Trophoblast cell (in vitro differentiated cells and primary cell): ENCODE results near the gene SERPINB6.

Experiments used
- DNase-seq, 2 donors: peaks; one replicate each; pipeline ENCODE4 v3.0.0-alpha.2; 2016
- H2AFZ ChIP-seq: 2 replicates; pipeline ENCODE4 v1.6.1; 2013; ENCODE audit warnings: low read length, moderate library complexity, mild to moderate bottlenecking; ENCODE audit not compliant: insufficient read depth, poor library complexity
- H2AK5ac ChIP-seq: 2 replicates; pipeline ENCODE4 v1.6.1; 2013; ENCODE audit warnings: mild to moderate bottlenecking, low read length
- H2BK120ac ChIP-seq: 2 replicates; pipeline ENCODE4 v1.6.1; 2013; ENCODE audit warnings: low read length, mild to moderate bottlenecking, moderate library complexity; ENCODE audit not compliant: insufficient read depth, poor library complexity
- H2BK12ac ChIP-seq: 2 replicates; pipeline ENCODE4 v1.6.1; 2013; ENCODE audit warnings: mild to moderate bottlenecking, low read length, moderate library complexity
- H2BK5ac ChIP-seq: 2 replicates; pipeline ENCODE4 v1.6.1; 2013; ENCODE audit warnings: low read length, low read depth, moderate library complexity, mild to moderate bottlenecking; ENCODE audit not compliant: poor library complexity
- H3K14ac ChIP-seq: 2 replicates; pipeline ENCODE4 v1.6.1; 2013; ENCODE audit warnings: mild to moderate bottlenecking, low read length
- H3K18ac ChIP-seq: 2 replicates; pipeline ENCODE4 v1.6.1; 2013; ENCODE audit warnings: mild to moderate bottlenecking, low read length
- H3K23ac ChIP-seq: 2 replicates; pipeline ENCODE4 v1.6.1; 2013; ENCODE audit warnings: low read length
- H3K27ac ChIP-seq: 2 replicates; pipeline ENCODE4 v1.5.1; 2013; ENCODE audit warnings: low read depth, mild to moderate bottlenecking, inconsistent platforms, low read length, moderate library complexity
- H3K27me3 ChIP-seq: 2 replicates; pipeline ENCODE4 v1.6.1; 2013; ENCODE audit warnings: inconsistent platforms, mild to moderate bottlenecking, low read length, moderate library complexity; ENCODE audit not compliant: insufficient read depth
- H3K36me3 ChIP-seq, 2 experiments: 1 replicate in 1 of 2; 2 replicates in 1 of 2; pipeline ENCODE4 v1.6.1; 2013; ENCODE audit warnings: low read length in 2 of 2, mild to moderate bottlenecking in 2 of 2, moderate library complexity in 1 of 2; ENCODE audit not compliant: insufficient read depth in 2 of 2, control insufficient read depth in 1 of 2
- H3K4ac ChIP-seq: 2 replicates; pipeline ENCODE4 v1.6.1; 2013; ENCODE audit warnings: low read depth, mild to moderate bottlenecking, low read length, moderate library complexity
- H3K4me1 ChIP-seq, 2 experiments: 1 replicate in 1 of 2; 2 replicates in 1 of 2; pipeline ENCODE4 v1.6.1; 2013; ENCODE audit warnings: low read length in 2 of 2, mild to moderate bottlenecking in 2 of 2, moderate library complexity in 1 of 2; ENCODE audit not compliant: insufficient read depth in 2 of 2, control insufficient read depth in 1 of 2
- H3K4me2 ChIP-seq: 2 replicates; pipeline ENCODE4 v1.6.1; 2013; ENCODE audit warnings: inconsistent platforms, mild to moderate bottlenecking, low read length, moderate library complexity
- H3K4me3 ChIP-seq: 2 replicates; pipeline ENCODE4 v1.5.1; 2013; ENCODE audit warnings: mild to moderate bottlenecking, low read depth, low read length, inconsistent platforms
- H3K79me1 ChIP-seq: one replicate; pipeline ENCODE4 v1.6.1; 2013; ENCODE audit warnings: low read length
- H3K79me2 ChIP-seq: 2 replicates; pipeline ENCODE4 v1.6.1; 2013; ENCODE audit warnings: low read length, mild to moderate bottlenecking; ENCODE audit not compliant: control insufficient read depth, insufficient read depth, poor library complexity
- H3K9ac ChIP-seq: 2 replicates; pipeline ENCODE4 v1.6.1; 2013; ENCODE audit warnings: mild to moderate bottlenecking, low read length
- H3K9me3 ChIP-seq: 2 replicates; pipeline ENCODE4 v1.6.1; 2013; ENCODE audit warnings: low read depth, mild to moderate bottlenecking, control low read depth, inconsistent platforms, low read length; ENCODE audit not compliant: insufficient read depth
- H4K12ac ChIP-seq: 2 replicates; pipeline ENCODE4 v1.6.1; 2013; ENCODE audit warnings: low read depth, mild to moderate bottlenecking, low read length, moderate library complexity
- H4K8ac ChIP-seq: 2 replicates; pipeline ENCODE4 v1.6.1; 2013; ENCODE audit warnings: low read depth, mild to moderate bottlenecking, low read length, moderate library complexity
- H4K91ac ChIP-seq: one replicate; pipeline ENCODE4 v1.6.1; 2013; ENCODE audit warnings: low read depth, mild to moderate bottlenecking, low read length, moderate library complexity
- WGBS: extraction: QIAGEN DNeasy Blood & Tissue Kit; methylation state at CpG from one replicate; pipeline ENCODE4 v1.1.7; 2013; ENCODE audit warnings: missing lambda C conversion rate; ENCODE audit not compliant: insufficient read length, insufficient coverage; ENCODE audit errors: extremely low coverage; 5-methylcytosine and 5-hydroxymethylcytosine counted together

Gene SERPINB6

DNA sequence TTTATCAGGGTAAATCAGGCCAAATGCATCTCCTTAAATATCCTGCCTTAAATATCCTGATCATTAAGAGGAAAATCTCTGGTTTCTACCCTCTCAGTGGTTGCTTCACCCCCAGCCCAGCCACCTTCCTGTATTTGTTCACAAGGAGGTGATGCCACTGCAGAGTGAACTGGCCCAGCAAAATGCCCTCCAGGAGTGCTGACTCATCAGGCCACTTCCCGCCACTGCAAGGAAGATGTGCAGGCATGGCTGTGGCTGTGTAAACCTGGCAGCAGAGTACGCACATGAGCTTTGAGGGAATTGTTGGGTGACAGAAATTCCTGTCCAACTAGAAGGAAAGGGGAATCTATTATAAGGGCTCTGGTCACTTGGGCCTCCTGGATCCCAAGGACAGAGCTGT, 42.1 kb upstream of the SERPINB6 start:
- Histone ChIP-seq H2BK120ac (no peak overlapping the region), H3K14ac (no peak overlapping the region), H3K9ac (no peak overlapping the region), H3K79me2 (no peaks in the 10 kb centered on the region), H3K4ac (no peak overlapping the region), H2AFZ (no peak overlapping the region), H3K9me3 (peaks cover 6% of the 10 kb centered on the region), H3K23ac (no peak overlapping the region), H2BK12ac (no peak overlapping the region), H3K4me1 (peaks cover 6 to 10% of the 10 kb centered on the region in 2 experiments), H4K8ac (no peak overlapping the region), H3K36me3 (peaks cover 7 to 15% of the 10 kb centered on the region in 2 experiments), H4K91ac (no peak overlapping the region), H3K27ac (no peak overlapping the region), H3K79me1 (no peaks in the 10 kb centered on the region), H3K18ac (no peak overlapping the region), H2AK5ac (no peak overlapping the region), H2BK5ac (no peak overlapping the region), H3K27me3 (no peaks in the 10 kb centered on the region), H3K4me3 (no peak overlapping the region), H3K4me2 (no peak overlapping the region), H4K12ac (no peak overlapping the region)
- no CpG with 5 or more reads among the region's 2 CpGs for WGBS
- DNase-seq, result peak in 1 of 2 donors; percentile 57

DNA sequence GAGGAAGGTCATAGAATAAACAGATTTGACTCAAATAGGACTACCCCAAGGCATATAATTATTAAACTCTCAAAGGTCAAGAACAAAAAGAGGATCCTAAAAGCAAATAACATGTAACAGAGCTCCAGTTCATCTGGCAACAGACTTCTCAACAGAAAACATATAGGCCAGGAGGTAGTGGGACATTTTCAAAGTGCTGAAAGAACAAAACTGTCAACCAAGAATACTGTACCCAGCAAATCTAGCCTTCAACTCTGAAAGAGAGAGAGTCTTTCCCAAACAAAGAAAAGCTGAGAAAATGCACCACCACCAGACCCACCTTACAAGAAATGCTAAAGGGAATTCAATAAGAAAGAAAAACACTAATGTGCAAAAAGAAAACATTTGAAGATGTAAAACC, 40.2 kb upstream of the SERPINB6 start:
- no peaks in the 10 kb centered on the region for H3K79me2 ChIP-seq
- H2AK5ac ChIP-seq, result no peak overlapping the region
- no peaks in the 10 kb centered on the region for H3K79me1 ChIP-seq
- H2AFZ ChIP-seq, result no peak overlapping the region
- peaks cover 6 to 10% of the 10 kb centered on the region in 2 experiments for H3K4me1 ChIP-seq
- H3K9ac ChIP-seq, result no peak overlapping the region
- no peak overlapping the region for H3K4me3 ChIP-seq
- no peak overlapping the region for H2BK12ac ChIP-seq
- no peak overlapping the region for H2BK120ac ChIP-seq
- H3K36me3 ChIP-seq, result peaks cover 5 to 15% of the 10 kb centered on the region in 2 experiments
- no peak overlapping the region for H4K12ac ChIP-seq
- H3K14ac ChIP-seq, result no peak overlapping the region
- H3K4me2 ChIP-seq, result no peak overlapping the region
- DNase-seq, result no peak
- H3K23ac ChIP-seq, result no peak overlapping the region
- no peak overlapping the region for H2BK5ac ChIP-seq
- H3K27me3 ChIP-seq, result no peaks in the 10 kb centered on the region
- H3K4ac ChIP-seq, result no peak overlapping the region
- no peak overlapping the region for H3K18ac ChIP-seq
- no peak overlapping the region for H3K27ac ChIP-seq
- peaks cover 4% of the 10 kb centered on the region for H3K9me3 ChIP-seq
- no peak overlapping the region for H4K91ac ChIP-seq
- no peak overlapping the region for H4K8ac ChIP-seq

DNA sequence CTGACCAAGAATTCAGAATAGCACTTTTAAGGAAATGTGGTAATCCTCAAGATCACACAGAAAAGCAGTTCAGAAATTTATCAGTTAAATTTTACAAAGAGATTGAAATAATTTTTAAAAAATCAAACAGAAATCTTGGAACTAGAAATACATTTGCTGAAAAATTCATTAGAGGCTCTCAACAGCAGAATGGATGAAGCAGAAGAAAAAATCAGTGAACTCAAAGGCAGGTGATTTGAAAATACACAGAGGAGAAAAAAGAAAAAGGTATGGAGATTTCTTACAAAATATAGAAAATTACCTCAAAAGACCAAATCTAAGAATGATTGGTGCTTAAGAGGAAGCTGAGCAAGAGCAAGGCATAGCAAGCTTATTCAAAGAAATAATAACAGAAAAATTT, 39.8 kb upstream of the SERPINB6 start:
- H2AK5ac ChIP-seq, result no peak overlapping the region
- H2BK120ac ChIP-seq, result no peak overlapping the region
- H4K91ac ChIP-seq, result no peak overlapping the region
- no peak overlapping the region for H3K9ac ChIP-seq
- no peak overlapping the region for H3K4ac ChIP-seq
- no peak overlapping the region for H3K18ac ChIP-seq
- no peak overlapping the region for H3K27ac ChIP-seq
- H2BK5ac ChIP-seq, result no peak overlapping the region
- H3K79me1 ChIP-seq, result no peaks in the 10 kb centered on the region
- peaks cover 5 to 15% of the 10 kb centered on the region in 2 experiments for H3K36me3 ChIP-seq
- no peak overlapping the region for H4K12ac ChIP-seq
- peaks cover 4% of the 10 kb centered on the region for H3K9me3 ChIP-seq
- no peak overlapping the region for H3K23ac ChIP-seq
- H3K4me2 ChIP-seq, result no peak overlapping the region
- H3K4me1 ChIP-seq, result peaks cover 6 to 10% of the 10 kb centered on the region in 2 experiments
- no peak overlapping the region for H2AFZ ChIP-seq
- no peaks in the 10 kb centered on the region for H3K79me2 ChIP-seq
- H4K8ac ChIP-seq, result no peak overlapping the region
- H3K14ac ChIP-seq, result no peak overlapping the region
- H3K4me3 ChIP-seq, result no peak overlapping the region
- DNase-seq, result no peak
- no peak overlapping the region for H2BK12ac ChIP-seq
- H3K27me3 ChIP-seq, result no peaks in the 10 kb centered on the region

DNA sequence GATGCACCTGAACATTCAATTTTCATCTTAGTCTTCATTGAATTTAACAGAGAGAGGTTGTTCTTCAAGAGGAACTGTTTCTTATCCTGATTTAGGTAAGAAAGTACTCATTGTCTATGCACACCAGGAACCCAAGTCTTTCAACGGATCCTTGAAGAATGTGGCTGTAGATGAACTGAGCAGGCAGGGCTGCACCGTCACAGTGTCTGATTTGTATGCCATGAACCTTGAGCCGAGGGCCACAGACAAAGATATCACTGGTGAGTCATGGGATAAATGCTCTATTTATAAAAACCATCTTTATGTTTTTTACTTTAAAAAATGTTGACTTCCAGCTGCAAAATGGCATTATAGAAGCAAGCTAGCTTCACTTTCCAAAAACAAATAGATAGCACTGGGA, 38.6 kb upstream of the SERPINB6 start:
- peaks cover 5 to 12% of the 10 kb centered on the region in 2 experiments for H3K36me3 ChIP-seq
- H2BK5ac ChIP-seq, result no peak overlapping the region
- H3K4ac ChIP-seq, result no peak overlapping the region
- H3K4me1 ChIP-seq, result peaks cover 6 to 10% of the 10 kb centered on the region in 2 experiments
- H3K18ac ChIP-seq, result no peak overlapping the region
- no CpG with 5 or more reads among the region's 3 CpGs for WGBS
- no peak overlapping the region for H4K12ac ChIP-seq
- no peak overlapping the region for H3K14ac ChIP-seq
- no peak overlapping the region for H3K4me3 ChIP-seq
- H3K79me2 ChIP-seq, result no peaks in the 10 kb centered on the region
- no peak overlapping the region for H2AK5ac ChIP-seq
- no peaks in the 10 kb centered on the region for H3K79me1 ChIP-seq
- no peak overlapping the region for H2AFZ ChIP-seq
- no peak overlapping the region for H3K23ac ChIP-seq
- H4K91ac ChIP-seq, result no peak overlapping the region
- H2BK12ac ChIP-seq, result no peak overlapping the region
- no peak overlapping the region for H4K8ac ChIP-seq
- no peak for DNase-seq
- H3K4me2 ChIP-seq, result no peak overlapping the region
- H2BK120ac ChIP-seq, result no peak overlapping the region
- no peak overlapping the region for H3K27ac ChIP-seq
- no peaks in the 10 kb centered on the region for H3K27me3 ChIP-seq
- no peak overlapping the region for H3K9ac ChIP-seq
- peaks cover 4% of the 10 kb centered on the region for H3K9me3 ChIP-seq
